ENCODE results near the gene IL24.
A peak's percentile ranks its signal among the peaks of the same experiment; 100 is the strongest.

DNA sequence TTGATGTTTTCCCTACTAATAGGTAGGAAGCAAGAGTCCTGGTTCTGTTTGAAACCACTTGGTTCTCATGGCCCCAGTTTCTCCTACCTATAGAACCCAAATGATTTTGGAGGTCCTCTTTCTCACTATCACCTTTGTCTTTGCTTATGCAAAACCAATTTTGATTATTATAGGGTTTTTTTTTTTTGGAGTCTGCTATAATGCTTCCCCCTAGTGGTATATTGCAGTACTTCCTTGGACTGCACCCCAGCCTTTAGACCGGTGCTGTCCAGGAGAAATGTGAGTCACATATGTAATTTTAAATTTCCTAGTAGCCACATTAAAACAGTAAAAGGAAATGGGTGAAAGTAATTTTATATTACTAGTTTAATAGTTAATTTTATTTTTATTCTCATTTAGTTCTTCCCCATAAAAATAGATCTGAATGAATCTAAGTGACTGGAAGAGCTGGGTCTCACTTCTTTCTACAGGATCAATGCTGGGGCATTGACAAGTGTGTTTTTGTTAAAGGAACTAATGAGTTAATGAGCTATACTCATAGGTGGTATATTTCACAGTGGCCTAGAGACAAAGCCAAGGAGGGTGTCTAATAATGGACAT, 13.9 kb downstream of the IL24 start:
- no peak for TF ChIP-seq TAF1 (IDR thresholded peaks at IDR 0.05; ENCODE audit: low read depth)
- peak; percentile 54 for TF ChIP-seq RAD21 (IDR thresholded peaks at IDR 0.05; ENCODE audit: low read depth)
- no peak for TF ChIP-seq FOXM1 (IDR thresholded peaks at IDR 0.05; ENCODE audit: borderline replicate concordance, low read depth)
- TF ChIP-seq CREB1 (IDR thresholded peaks at IDR 0.05; ENCODE audit: low read depth) = no peak
- no peak for TF ChIP-seq CEBPB (IDR thresholded peaks at IDR 0.05)

All from Ishikawa (cell line).